ENCODE measurements around the gene NOL8.

The NOL8 gene

GRCh38 chr9:92325269-92325990 lies at the start of gene NOL8, which contains the start of gene CENPP:
Gene NOL8, minus strand, starts transcription at chr9:92325350. Its CDS starts 1,189 bp downstream, at chr9:92324161.
Gene CENPP, plus strand, starts transcription at chr9:92325953.
- peak; percentile 80 to 84 for DNase-seq

- DNase-seq: no peak
Observed at GRCh38 chr9:92373167-92373566, 48.0 kb upstream of the NOL8 start.

GRCh38 chr9:92369075-92369474 lies 43.9 kb upstream of the NOL8 start:
- DNase-seq: no peak

GRCh38 chr9:92360083-92360482 lies 34.9 kb upstream of the NOL8 start:
- DNase-seq: no peak

- no peak for DNase-seq
Observed at GRCh38 chr9:92359394-92359995, 34.3 kb upstream of the NOL8 start.

- DNase-seq: no peak
Observed at GRCh38 chr9:92353051-92353450, 27.9 kb upstream of the NOL8 start.

- no peak for DNase-seq
Observed at GRCh38 chr9:92350740-92351133, 25.6 kb upstream of the NOL8 start.

- no peak for DNase-seq
Observed at GRCh38 chr9:92349771-92350739, 24.9 kb upstream of the NOL8 start.

GRCh38 chr9:92345582-92345981 lies 20.4 kb upstream of the NOL8 start:
- no peak for DNase-seq

- no peak for DNase-seq
Observed at GRCh38 chr9:92342825-92343488, 17.8 kb upstream of the NOL8 start.

- no peak for DNase-seq
Observed at GRCh38 chr9:92341578-92341977, 16.4 kb upstream of the NOL8 start.

- no peak for DNase-seq
Observed at GRCh38 chr9:92333282-92333634, 8.1 kb upstream of the NOL8 start.

- no peak for DNase-seq
Observed at GRCh38 chr9:92332577-92333281, 7.6 kb upstream of the NOL8 start.

GRCh38 chr9:92328225-92328624 lies 3.1 kb upstream of the NOL8 start:
- DNase-seq: no peak

- no peak for DNase-seq
Observed at GRCh38 chr9:92327283-92327850, 2.2 kb upstream of the NOL8 start.

- DNase-seq: no peak
Observed at GRCh38 chr9:92325991-92326500, 896 bp upstream of the NOL8 start.

GRCh38 chr9:92324889-92325268 lies 271 bp downstream of the NOL8 start:
- DNase-seq: no peak

- DNase-seq: no peak
Observed at GRCh38 chr9:92324431-92324830, 719 bp downstream of the NOL8 start.

- DNase-seq: no peak
Observed at GRCh38 chr9:92315456-92315855, 9.7 kb downstream of the NOL8 start.

- no peak for DNase-seq
Observed at GRCh38 chr9:92313624-92314012, 11.5 kb downstream of the NOL8 start.

- DNase-seq: no peak
Observed at GRCh38 chr9:92312887-92313623, 12.1 kb downstream of the NOL8 start.

All from activated CD4-positive, alpha-beta T cell treated with anti-CD3 and anti-CD28 coated beads, Interleukin-2, amount 50 U/mL, for 48 hours (primary cell).